NCI-H1105 (cell line): ENCODE results near the gene CILP2.

Experiments
- DNase-seq: peaks from one replicate; lab custom pipeline; 2025; lab: John Stamatoyannopoulos, UW

Gene CILP2

GRCh38 chr19:19538061-19538784, at the start of gene CILP2:
TSS of gene CILP2 (plus strand) at chr19:19538265. CDS start at chr19:19538350, 85 bp downstream.
- peak; percentile 67 for DNase-seq

- DNase-seq = peak; percentile 89
Observed at GRCh38 chr19:19488875-19489690, 49.0 kb upstream of the CILP2 start.

- DNase-seq = no peak
Observed at GRCh38 chr19:19489804-19490204, 48.3 kb upstream of the CILP2 start.

- peak; percentile 75 for DNase-seq
Observed at GRCh38 chr19:19490214-19490968, 47.7 kb upstream of the CILP2 start.

- no peak for DNase-seq
Observed at GRCh38 chr19:19491321-19492025, 46.6 kb upstream of the CILP2 start.

- no peak for DNase-seq
Observed at GRCh38 chr19:19492026-19492610, 45.9 kb upstream of the CILP2 start.

GRCh38 chr19:19493841-19494546, 44.1 kb upstream of the CILP2 start:
- no peak for DNase-seq

- no peak for DNase-seq
Observed at GRCh38 chr19:19495614-19496603, 42.2 kb upstream of the CILP2 start.

GRCh38 chr19:19498255-19498991, 39.6 kb upstream of the CILP2 start:
- DNase-seq = no peak

- DNase-seq = no peak
Observed at GRCh38 chr19:19499272-19499995, 38.6 kb upstream of the CILP2 start.

- DNase-seq = no peak
Observed at GRCh38 chr19:19500975-19501644, 37.0 kb upstream of the CILP2 start.

- no peak for DNase-seq
Observed at GRCh38 chr19:19501798-19502197, 36.3 kb upstream of the CILP2 start.

- DNase-seq = no peak
Observed at GRCh38 chr19:19502281-19502680, 35.8 kb upstream of the CILP2 start.

- DNase-seq = no peak
Observed at GRCh38 chr19:19502808-19503602, 35.1 kb upstream of the CILP2 start.

- no peak for DNase-seq
Observed at GRCh38 chr19:19504754-19505668, 33.1 kb upstream of the CILP2 start.
